ENCODE measurements around the gene CENPX. TPM values are rescaled to one million over a fixed set of nuclear protein-coding genes. Genes with fewer than 3 reads are reported as not detected.
A peak's percentile ranks its signal among the peaks of the same experiment; 100 is the strongest.

Gene CENPX
- total and polyA plus RNA-seq, 2 of the 13 experiments (the other 11 are each of a cell fraction or from before 2014, with no cell fraction given) = 92.7 to 170 TPM

DNA sequence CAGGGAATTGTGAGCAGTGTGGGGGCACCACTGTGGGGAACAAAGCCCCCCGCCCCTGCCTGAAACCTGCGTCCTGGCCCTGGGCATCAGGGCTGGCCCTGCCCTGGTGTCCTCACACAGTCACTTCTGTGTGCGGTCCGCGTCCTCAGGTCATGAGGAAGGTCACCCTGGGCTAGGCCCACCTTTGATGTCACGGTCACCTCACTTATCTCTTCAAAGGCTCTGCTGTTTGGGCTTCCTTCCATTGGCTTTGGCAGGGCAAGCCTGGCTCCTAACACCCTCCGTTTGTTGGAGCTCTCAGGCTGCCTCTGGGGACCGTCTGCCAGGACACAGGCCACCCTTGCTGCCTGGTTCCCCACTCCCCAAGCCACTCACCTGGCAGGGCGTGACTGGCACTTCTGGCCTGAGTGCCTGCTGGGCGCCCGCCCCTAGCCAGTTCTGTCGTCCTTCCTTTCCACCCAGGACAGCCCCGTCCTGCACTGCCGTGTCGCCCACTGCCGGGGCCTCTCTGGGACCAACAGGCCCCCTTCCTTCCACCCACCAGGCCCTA, 8.8 kb downstream of the CENPX start (continued):
- TF ChIP-seq, protein P1, sequence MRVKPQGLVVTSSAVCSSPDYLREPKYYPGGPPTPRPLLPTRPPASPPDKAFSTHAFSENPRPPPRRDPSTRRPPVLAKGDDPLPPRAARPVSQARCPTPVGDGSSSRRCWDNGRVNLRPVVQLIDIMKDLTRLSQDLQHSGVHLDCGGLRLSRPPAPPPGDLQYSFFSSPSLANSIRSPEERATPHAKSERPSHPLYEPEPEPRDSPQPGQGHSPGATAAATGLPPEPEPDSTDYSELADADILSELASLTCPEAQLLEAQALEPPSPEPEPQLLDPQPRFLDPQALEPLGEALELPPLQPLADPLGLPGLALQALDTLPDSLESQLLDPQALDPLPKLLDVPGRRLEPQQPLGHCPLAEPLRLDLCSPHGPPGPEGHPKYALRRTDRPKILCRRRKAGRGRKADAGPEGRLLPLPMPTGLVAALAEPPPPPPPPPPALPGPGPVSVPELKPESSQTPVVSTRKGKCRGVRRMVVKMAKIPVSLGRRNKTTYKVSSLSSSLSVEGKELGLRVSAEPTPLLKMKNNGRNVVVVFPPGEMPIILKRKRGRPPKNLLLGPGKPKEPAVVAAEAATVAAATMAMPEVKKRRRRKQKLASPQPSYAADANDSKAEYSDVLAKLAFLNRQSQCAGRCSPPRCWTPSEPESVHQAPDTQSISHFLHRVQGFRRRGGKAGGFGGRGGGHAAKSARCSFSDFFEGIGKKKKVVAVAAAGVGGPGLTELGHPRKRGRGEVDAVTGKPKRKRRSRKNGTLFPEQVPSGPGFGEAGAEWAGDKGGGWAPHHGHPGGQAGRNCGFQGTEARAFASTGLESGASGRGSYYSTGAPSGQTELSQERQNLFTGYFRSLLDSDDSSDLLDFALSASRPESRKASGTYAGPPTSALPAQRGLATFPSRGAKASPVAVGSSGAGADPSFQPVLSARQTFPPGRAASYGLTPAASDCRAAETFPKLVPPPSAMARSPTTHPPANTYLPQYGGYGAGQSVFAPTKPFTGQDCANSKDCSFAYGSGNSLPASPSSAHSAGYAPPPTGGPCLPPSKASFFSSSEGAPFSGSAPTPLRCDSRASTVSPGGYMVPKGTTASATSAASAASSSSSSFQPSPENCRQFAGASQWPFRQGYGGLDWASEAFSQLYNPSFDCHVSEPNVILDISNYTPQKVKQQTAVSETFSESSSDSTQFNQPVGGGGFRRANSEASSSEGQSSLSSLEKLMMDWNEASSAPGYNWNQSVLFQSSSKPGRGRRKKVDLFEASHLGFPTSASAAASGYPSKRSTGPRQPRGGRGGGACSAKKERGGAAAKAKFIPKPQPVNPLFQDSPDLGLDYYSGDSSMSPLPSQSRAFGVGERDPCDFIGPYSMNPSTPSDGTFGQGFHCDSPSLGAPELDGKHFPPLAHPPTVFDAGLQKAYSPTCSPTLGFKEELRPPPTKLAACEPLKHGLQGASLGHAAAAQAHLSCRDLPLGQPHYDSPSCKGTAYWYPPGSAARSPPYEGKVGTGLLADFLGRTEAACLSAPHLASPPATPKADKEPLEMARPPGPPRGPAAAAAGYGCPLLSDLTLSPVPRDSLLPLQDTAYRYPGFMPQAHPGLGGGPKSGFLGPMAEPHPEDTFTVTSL (CRISPR knock-in tag; IDR thresholded peaks at IDR 0.05; ENCODE audit: borderline replicate concordance) = no peak
- TF ChIP-seq, protein P2, sequence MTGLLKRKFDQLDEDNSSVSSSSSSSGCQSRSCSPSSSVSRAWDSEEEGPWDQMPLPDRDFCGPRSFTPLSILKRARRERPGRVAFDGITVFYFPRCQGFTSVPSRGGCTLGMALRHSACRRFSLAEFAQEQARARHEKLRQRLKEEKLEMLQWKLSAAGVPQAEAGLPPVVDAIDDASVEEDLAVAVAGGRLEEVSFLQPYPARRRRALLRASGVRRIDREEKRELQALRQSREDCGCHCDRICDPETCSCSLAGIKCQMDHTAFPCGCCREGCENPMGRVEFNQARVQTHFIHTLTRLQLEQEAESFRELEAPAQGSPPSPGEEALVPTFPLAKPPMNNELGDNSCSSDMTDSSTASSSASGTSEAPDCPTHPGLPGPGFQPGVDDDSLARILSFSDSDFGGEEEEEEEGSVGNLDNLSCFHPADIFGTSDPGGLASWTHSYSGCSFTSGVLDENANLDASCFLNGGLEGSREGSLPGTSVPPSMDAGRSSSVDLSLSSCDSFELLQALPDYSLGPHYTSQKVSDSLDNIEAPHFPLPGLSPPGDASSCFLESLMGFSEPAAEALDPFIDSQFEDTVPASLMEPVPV (CRISPR knock-in tag; IDR thresholded peaks at IDR 0.05) = peak; percentile 38; the same call in 1 of the 2 replicates
- TF ChIP-seq BRD4 (CRISPR knock-in tag; IDR thresholded peaks at IDR 0.05) (no peak), GABPB1 (CRISPR knock-in tag; IDR thresholded peaks at IDR 0.05) (no peak), NCOR1 (IDR thresholded peaks at IDR 0.05; ENCODE audit: borderline replicate concordance, low read length) (no peak), TRIM24 (CRISPR knock-in tag; IDR thresholded peaks at IDR 0.05) (no peak), FOXO1 (CRISPR knock-in tag; IDR thresholded peaks at IDR 0.05) (no peak), HNF4A (CRISPR knock-in tag; IDR thresholded peaks at IDR 0.05) (peak; percentile 40), RFXAP (CRISPR knock-in tag; IDR thresholded peaks at IDR 0.05; ENCODE audit: borderline replicate concordance) (no peak), CBX1 (IDR thresholded peaks at IDR 0.05; ENCODE audit: low read depth) (no peak), SKI (IDR thresholded peaks at IDR 0.05; ENCODE audit: partially characterized antibody) (no peak), CC2D1A (CRISPR knock-in tag; IDR thresholded peaks at IDR 0.05) (no peak), ZKSCAN1 (IDR thresholded peaks at IDR 0.05; ENCODE audit: low read length) (no peak), ZNF790 (CRISPR knock-in tag; IDR thresholded peaks at IDR 0.05; ENCODE audit: borderline replicate concordance) (no peak), ZNF230 (CRISPR knock-in tag; IDR thresholded peaks at IDR 0.05) (no peak), NFKBIZ (CRISPR knock-in tag; IDR thresholded peaks at IDR 0.05) (no peak), ZKSCAN5 (CRISPR knock-in tag; IDR thresholded peaks at IDR 0.05) (no peak), ZNF451 (CRISPR knock-in tag; IDR thresholded peaks at IDR 0.05) (no peak), MLLT10 (CRISPR knock-in tag; IDR thresholded peaks at IDR 0.05) (no peak)
- TF ChIP-seq, protein P3, sequence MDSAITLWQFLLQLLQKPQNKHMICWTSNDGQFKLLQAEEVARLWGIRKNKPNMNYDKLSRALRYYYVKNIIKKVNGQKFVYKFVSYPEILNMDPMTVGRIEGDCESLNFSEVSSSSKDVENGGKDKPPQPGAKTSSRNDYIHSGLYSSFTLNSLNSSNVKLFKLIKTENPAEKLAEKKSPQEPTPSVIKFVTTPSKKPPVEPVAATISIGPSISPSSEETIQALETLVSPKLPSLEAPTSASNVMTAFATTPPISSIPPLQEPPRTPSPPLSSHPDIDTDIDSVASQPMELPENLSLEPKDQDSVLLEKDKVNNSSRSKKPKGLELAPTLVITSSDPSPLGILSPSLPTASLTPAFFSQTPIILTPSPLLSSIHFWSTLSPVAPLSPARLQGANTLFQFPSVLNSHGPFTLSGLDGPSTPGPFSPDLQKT (CRISPR knock-in tag; IDR thresholded peaks at IDR 0.05; ENCODE audit: borderline replicate concordance) = no peak
- TF ChIP-seq, protein P4, sequence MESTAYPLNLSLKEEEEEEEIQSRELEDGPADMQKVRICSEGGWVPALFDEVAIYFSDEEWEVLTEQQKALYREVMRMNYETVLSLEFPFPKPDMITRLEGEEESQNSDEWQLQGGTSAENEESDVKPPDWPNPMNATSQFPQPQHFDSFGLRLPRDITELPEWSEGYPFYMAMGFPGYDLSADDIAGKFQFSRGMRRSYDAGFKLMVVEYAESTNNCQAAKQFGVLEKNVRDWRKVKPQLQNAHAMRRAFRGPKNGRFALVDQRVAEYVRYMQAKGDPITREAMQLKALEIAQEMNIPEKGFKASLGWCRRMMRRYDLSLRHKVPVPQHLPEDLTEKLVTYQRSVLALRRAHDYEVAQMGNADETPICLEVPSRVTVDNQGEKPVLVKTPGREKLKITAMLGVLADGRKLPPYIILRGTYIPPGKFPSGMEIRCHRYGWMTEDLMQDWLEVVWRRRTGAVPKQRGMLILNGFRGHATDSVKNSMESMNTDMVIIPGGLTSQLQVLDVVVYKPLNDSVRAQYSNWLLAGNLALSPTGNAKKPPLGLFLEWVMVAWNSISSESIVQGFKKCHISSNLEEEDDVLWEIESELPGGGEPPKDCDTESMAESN (CRISPR knock-in tag; conservative IDR thresholded peaks at IDR 0.05) = no peak
- TF ChIP-seq, protein P5, sequence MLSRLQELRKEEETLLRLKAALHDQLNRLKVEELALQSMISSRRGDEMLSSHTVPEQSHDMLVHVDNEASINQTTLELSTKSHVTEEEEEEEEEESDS (CRISPR knock-in tag; IDR thresholded peaks at IDR 0.05; ENCODE audit: borderline replicate concordance) = no peak

Data from HepG2 (cell line).